NCI-H82 (cell line): ENCODE results near the gene CARD8.

Source experiments
- DNase-seq: peaks from one replicate; lab custom pipeline; 2025; lab: John Stamatoyannopoulos, UW

CARD8 gene

DNA sequence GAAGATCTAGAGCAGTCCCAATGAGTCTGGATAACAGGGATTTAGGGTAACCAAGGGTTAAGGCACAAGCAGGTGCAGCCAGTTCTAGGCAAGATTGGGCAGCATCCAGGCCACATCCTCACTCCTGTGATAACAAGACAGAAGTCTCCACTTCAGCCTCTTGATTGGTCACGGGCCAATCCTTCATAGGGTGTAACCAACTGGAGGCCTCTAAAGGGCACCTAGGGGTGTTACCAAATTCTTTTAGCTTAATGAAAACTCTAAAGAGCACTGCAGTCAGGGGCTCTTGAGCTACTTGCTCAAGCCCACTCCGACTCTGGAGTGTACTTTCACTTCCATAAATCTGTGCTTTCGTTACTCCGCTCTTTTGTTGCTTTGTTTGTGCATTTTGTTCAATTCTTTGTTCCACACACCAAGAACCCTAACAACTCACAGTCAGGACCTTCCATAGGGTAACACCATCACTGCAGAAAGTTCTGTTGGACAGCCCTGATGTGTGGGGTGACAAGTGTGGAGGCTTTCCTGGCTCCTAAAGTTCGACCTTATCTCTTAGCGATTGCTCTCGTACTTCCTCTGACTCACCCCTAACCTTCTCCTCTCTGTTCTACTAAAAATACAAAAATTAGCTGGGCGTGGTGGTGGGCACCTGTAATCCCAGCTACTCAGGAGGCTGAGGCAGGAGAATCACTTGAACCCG lies 49.2 kb downstream of the CARD8 start:
- DNase-seq, result no peak

DNA sequence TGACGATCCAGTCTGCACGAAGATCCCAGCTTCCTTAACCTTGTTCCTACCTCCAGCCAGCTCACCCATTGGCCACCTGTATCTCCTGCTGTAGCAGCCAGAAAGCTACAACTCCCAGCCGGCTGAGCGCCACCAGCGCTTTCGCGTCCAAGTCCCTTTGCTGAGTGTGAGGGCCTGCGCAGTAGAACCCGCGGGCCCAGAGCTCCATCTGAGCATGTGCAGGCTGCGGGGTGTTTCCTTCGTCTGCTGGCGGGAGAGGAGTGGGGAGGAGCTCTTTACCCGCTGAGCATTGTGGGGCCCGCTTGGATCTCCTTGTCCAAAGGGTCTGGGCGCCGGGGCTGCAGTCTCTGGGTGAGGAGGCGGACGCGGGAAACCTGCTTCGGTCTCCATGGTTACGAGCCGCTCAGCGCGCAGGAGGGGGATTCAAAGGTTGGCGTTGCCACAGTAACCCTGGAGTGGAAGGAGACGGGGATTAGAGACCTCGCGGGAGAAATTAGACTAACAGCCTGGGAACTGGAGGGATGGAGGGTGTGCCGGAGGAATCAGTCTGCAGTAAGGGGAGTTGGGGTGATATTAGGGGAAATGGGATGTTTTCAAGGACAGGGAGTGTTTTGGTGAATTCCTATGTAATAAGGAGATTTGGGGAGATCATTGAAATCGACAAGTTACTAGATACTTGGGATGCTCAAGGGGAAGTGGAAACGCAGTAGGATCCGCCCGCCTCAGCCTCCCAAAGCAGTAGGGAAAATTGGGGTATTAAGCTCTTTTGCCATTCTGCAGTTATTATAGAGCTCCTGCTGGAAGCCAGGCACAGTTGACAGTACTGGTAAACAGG lies 51.7 kb downstream of the CARD8 start:
- peak; percentile 100 for DNase-seq

DNA sequence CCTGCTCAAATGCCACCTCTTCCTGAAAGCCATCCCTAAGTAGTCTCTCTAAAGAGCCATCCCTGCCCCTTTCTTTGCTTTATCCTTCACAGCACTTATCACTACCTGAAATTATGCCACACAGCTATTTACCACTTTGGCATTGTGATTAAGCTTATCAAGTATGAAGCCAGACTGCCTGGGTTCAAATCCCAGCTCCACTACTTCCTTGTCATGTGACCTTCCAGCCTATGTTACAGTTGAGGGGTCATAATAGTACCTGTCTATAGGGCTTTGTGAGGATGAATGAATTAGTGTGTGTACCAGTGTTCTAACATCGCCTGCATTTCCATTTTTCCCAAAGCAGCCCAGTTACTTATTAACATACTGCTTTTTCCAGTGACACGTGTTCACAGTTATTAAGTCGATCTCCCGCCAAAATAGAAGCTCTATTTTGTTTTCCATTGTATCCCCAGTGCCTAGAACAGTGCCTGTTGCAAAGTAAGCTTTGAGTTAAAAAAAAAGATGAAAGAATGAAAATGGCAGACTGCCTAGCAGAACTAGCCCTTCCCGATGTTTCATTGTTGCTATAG lies 52.4 kb downstream of the CARD8 start:
- DNase-seq, result no peak

DNA sequence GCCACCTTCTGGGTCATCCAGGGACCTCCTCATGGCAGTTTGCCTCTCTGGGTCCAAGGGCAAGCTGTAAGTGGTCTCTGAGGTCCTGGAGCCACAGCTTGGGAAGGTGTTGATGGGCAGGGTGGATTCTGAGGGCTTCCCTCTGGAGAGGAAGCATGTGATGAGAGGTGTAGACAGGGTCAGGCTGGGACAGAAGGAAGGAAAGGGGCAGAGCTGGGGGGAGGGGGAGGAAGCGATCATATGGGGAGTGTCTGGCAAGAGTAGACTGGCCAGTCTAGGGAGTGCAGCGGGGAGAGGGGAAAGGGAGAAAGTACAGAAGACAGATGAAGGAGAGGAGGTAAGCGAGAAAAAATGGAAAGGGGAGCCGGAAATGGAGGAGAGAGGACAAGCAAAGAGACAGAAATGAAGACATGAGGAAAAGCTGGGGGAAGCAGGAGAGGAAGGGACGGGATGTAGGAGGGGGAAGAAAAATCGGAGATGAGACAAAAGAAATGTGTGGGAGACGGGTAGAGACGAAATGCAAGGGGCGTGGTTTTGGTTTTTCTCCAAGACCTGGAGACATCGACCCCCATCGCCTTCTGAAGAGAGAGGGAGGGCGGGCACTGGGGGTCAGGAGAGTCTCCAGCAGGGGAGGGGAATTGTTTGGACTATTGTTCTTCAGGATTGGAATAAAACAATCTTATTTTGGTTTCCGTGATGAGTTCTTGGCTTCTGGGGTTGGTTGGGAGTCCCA lies 58.6 kb downstream of the CARD8 start:
- DNase-seq, result peak; percentile 40

DNA sequence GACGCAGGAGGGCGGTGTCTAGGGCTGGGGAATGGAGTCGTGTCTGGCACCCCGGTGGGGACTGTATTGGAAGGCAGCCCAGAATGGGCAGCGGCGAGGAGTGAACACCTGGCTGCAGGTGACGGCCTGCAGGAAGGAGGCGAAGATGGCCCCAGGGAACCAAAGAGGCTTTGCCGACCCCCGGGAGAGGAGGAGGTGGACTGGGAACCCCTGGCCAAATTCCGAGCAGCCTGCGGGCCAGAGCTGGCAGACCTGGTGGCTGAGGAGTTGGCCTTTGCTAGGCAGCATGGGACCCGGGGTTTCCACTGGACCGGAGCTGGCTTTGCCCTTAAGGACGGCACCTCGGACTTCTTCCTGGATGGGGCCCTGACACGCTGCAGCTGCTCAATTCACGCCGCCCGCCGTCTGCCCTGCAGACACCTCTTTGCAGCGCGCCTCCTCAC lies 59.4 kb downstream of the CARD8 start:
- no peak for DNase-seq

DNA sequence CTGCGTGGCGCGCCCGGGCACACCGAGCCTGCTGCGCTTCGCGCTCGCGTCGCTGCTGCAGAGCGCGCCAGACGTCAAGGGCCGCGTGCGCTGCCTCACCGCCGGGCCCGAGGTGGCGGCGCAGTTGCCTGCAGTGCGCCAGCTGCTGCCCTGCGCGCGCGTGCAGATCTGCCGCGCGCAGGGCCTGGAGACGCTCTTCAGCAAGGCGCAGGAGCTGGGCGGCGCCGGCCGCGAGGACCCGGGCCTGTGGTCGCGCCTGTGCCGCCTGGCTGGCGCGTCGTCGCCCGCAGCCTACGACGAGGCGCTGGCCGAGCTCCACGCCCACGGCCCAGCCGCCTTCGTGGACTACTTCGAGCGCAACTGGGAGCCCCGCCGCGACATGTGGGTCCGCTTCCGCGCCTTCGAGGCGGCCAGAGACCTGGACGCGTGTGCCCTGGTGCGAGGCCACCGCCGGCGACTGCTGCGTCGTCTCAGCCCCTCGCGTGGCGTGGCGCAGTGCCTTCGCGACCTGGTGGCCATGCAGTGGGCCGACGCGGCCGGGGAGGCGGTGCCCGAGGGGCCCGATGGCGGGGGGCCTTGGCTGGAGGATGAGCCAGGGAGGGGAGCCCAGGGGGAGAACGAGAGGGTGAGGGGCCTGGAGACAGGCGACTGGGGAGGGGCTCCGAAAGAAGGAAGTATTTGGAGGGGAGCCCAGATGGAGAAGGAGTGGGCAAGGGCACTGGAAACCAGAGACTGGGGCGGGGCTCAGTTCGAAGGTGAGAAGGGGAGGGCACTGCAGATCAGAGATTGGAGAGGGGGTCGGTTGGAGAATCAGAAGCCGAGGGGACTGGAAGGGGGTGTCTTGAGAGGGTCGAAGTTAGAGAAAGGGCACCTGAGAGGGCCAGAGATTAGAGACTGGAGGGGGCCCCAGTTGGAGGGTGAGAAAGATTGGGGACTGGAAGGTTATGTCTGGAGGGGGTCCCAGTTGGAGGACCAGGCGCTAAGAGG lies 60.6 kb downstream of the CARD8 start:
- DNase-seq, result no peak

DNA sequence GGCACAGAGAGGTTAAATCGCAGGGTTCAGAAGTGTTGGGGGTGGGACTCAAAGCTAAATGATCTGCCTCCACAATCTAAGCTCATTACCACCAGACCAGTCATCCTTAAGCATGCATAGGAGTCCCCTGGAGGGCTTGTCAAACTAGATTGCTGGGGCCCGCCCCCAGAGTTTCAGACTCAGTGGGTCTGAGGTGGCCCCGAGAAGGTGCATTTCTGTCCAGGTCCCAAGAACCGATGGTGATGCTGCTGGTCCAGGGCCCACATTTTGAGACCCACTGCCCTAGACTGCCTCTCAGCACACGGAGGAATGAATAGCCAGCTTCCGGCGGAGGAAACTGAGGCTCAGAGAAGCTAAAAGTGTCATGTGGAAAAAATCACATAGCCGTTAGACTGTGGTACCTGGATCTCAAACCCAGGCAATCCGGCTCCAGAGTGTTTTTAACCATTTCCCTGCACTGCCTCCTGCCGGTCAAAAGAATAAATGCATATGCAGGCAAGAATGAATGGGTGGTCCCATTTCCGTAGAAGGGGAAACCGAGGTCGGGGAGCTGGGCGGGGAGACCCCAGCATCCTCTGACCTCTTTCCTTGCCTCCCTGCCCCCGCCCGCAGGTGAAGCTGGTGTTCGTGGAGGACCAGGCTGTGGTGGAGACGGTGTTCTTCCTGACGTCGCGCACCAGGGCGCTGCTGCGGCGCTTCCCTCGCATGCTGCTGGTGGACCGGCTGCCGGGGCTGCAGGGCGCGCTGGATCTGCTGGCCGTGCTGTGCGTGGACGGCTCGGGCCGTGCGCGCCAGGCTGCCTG lies 61.5 kb downstream of the CARD8 start:
- peak; percentile 18 for DNase-seq

DNA sequence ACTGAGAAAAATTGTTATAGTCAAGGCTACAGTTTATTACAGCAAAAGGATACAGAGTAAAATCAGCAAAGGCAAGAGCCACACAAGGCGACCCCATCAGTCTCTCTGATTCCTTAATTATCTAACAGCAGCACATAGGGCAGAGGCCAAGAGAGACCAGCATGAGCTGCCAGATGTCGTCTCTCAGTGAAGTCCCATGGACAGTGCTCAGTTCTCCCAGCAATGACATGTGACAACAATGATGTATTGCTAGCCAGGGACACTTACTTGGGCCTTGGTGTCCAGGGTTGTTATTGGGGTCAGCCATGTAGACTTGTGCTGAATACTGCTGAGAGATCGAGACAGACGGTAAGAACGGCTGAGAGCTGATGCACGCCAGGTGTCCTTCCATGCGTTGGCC lies 63.0 kb downstream of the CARD8 start:
- DNase-seq, result no peak

DNA sequence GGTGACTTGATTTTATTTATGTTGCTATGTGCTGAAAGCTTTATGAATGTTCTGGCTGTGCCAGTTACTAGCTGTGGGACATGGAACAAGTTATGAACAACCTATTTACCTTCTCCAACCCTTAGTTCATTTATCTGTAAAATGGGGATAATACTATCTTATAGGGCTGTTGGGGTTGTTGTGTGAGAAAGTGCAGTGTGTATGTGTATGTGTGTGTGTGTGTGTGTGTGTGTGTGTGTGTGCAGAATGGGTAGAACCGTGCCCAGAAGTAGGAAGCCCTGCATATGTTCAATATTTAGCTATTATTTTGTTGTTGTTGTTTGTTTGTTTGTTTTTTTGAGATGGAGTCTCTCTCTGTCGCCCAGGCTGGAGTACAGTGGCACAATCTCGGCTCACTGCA lies 64.8 kb downstream of the CARD8 start:
- DNase-seq, result no peak

DNA sequence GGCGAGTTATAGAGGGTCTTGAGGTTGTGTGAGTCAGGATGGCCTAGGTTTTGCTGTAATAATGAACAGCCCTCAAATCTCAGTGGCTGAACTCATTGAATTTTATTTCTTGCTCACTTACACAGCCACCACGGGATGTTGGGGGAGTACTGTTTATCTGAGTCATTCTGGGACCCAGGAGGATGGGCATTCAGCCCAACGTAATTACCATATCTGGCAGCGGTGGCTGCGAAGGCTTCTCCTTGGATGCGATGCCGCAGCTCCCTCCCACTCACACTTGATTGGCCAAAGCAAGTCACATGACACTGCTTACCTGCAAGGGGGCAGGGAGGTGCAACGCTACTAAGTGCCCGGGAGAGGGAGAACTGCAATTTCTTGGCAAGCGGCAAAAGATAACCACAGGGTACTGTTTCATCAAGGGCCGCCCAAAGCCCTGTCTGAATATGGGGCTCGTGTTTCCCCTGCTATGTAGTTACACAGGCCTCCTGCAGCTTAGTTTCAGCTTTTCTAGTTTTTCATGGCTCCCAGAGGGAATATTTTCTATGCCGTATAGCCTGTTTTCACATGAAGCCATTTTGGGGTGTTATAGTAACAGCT lies 65.3 kb downstream of the CARD8 start:
- DNase-seq, result peak; percentile 74

DNA sequence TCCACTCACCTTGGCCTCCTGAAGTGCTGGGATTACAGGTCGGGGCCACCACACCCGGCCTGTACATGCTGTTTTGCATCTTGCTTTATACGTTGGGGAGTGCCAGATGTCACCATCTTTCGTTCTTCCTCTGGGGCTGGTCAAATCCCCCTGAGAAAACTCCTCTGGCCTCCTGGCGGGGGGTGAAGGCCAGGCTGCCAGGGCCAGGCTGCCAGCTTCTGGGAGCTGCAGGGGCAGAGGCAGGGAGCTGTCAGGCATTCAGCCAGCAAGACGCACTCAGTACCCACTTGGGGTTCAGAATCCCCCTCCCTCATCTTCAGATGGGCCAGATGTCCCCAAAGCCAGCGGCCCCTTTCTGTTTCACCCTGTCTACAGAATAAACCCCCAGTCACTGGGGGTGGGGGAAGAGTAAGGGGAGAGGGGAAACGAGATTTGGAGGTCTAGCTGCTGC lies 69.1 kb downstream of the CARD8 start:
- DNase-seq, result peak; percentile 83

DNA sequence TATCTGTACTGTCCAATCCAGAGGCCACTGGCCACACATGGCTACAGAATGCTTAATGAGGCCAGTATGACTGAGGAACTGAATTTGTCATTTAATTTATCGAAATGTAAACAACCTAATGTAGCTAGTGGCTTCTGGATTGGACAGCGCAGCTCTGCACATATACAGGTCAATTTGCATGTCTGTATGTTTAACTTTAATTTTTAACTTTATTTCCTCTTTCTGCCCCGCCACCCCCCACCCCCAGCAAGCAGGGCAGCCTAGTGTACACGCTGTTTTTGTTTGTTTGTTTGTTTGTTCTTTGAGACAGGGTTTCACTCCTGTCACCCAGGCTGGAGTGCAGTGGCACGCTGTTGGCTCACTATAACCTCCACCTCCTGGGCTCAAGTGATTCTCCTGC lies 69.7 kb downstream of the CARD8 start:
- DNase-seq, result no peak

DNA sequence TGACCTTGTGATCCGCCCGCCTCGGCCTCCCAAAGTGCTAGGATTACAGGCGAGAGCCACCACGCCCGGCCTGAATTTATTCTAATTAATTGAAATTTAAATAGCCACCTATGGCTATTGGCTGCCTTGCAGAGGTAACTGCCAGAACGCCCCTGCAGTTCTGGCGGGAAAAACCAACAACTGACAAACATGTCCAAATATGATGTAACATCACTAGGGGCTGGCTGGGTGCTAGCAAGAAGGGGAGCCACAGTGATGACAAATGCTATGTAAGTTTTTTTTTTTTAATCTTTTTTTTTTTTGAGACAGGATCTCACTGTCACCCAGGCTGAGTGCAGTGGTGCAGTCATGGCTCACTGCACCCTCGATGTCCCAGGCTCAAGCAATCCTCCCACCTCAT lies 72.4 kb downstream of the CARD8 start:
- no peak for DNase-seq

DNA sequence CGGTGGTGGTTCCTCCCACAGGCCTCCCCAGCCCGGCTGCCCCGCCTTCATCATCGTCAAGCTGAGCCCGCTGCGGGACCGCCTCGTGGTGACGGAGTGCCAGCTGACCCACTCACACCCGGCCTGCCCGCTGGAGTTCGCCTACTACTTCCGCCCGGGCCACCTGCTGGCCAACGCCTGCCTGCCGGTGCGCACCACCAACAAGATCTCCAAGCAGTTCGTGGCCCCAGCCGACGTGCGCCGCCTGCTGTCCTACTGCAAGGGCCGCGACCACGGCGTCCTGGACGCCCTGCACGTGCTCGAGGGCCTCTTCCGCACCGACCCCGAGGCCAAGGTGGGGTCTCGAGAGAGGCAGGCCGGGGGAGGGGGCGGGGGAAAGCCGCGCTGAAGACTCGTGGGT lies 73.3 kb downstream of the CARD8 start:
- no peak for DNase-seq

DNA sequence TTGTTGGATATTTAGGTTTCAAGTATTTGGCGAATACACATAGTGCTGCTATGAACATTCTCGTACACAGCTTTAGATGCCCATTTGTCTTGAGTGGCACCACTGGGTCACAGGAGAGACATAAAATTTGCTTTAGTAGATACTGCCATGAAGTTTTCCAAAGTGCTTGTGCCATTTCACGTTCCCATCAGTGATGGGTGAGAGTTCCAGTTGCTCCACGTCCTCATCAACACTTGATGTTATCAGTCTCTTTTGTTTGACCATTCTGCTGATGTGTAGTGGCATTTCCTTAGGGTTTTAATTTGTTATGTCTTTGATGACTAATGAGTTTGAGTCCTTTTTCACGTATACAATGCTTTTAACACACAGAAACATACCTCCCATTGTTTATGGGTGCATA lies 74.2 kb downstream of the CARD8 start:
- no peak for DNase-seq

DNA sequence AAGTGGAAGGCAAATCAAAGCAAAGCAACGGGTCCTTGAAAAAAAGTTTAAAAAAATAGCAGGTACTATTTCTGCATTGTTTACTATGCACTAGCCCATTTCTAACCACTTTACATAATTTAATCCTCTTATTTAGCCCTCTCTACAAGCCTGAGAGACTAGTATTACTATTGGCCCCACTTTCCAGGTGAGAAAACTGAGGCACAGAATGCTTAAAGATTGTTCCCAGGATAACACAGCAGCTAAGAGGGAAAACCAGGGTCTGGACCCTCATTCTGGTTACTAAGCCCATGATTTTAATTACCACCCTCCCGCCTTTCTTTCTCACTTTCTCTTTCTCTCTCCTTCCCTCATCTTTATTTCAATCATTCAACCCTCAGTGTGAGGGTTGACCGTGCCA lies 79.5 kb downstream of the CARD8 start:
- DNase-seq, result no peak

DNA sequence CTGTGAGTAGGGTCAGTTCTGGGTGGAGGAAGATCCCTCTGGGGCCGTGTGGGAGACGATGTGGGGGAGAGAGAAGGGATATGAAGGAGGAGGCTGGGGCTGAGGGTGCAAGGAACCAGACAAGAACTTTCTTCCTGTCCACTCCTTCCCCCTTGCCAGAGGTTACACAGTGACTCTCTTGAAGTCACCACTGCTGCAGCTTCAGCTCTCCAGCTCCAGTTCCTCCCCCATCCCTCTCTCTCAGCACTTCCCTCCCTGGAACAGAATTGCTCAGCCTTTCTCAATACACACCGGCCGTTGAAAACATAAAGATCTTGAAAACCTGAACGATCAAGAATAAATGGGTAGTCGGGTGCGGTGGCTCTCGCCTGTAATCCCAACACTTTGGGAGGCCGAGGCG lies 80.1 kb downstream of the CARD8 start:
- DNase-seq, result no peak

DNA sequence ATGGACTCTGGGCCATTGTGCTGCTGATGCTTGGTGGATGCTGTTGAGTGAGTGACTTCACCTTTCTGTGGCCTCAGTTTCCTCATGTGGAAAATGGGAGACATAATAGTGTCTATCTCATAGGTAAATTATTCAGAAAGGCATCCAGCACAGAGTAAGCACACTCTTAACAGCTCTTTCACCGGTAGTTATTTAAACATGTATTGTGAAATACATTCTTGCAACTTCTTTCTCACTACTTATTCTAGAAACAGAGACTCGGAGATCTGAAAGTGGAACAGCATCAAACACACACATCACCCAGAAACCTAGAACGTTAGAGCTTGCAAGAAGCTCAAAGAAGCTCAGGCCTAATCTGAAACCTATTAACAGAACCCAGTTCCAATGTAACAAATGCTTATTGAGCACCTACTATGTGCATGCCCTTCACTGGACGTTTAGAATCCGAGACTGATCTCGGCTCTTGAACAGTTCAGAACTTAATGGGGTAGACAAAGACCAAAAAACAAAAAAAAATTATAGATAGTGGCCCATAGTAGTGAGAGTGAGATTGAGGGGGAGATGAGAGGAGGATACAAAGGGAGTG lies 81.2 kb downstream of the CARD8 start:
- DNase-seq, result no peak

DNA sequence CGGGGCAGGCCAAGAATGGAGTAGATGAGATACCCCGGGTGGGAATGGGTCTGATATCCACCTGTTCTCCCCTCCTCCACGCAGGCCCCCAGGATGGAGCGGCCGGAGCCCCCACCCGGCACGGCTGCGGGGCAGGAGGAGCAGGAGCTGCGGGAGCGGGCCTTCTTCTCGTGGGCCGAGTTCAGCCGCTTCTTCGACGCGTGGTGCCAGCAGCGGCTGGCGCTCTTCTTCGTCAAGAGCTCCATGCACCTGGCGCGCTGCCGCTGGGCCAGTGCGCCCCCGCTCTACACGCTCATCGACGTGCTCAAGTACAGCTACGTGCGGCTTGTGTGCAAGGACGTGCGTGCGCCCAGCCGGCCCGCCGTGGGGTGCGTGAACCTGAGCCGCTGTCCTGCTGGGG lies 84.0 kb downstream of the CARD8 start:
- DNase-seq, result no peak
